ENCODE results near the gene EBF3. TPM values are rescaled to one million over a fixed set of nuclear protein-coding genes. Genes with fewer than 3 reads are reported as not detected.

EBF3 gene
- total and polyA plus RNA-seq, 9 of the 15 experiments (the other 6 are each of a cell fraction or from before 2014, with no cell fraction given): not detected

GRCh38 chr10:129833468-129833950 is 130.6 kb downstream of the EBF3 start:
- Histone ChIP-seq H3K36me3 (ENCODE audit: control insufficient read depth, insufficient read depth, low read length) (no peaks in the 10 kb centered on the region), H3K9me3 (replicated peaks; ENCODE audit: control insufficient read depth, insufficient read depth, low read depth, low read length) (no peaks in the 10 kb centered on the region), H3K27me3 (ENCODE audit: control insufficient read depth in 2 of 2, insufficient read depth in 2 of 2, low read length in 2 of 2) (peaks cover 0 to 15% of the 10 kb centered on the region in 2 experiments; a peak in 1 of 5 replicates), H3K27ac (ENCODE audit: extremely low read depth, low read depth, low read length) (no peak overlapping the region), H3K79me2 (ENCODE audit: control insufficient read depth, insufficient read depth, low read length) (no peaks in the 10 kb centered on the region), H2AFZ (ENCODE audit: low read depth, low read length) (no peak overlapping the region), H3K4me3 (no peak overlapping the region), H3K4me2 (ENCODE audit: insufficient read depth, low read length) (no peak overlapping the region), H3K9me1 (ENCODE audit: control insufficient read depth, insufficient read depth, low read length) (no peaks in the 10 kb centered on the region), H4K20me1 (replicated peaks; ENCODE audit: control insufficient read depth, insufficient read depth, low read length) (no peaks in the 10 kb centered on the region), H3K9ac (ENCODE audit: insufficient read depth in 1 of 2, low read depth in 2 of 2, low read length in 2 of 2) (no peak overlapping the region), H3K4me1 (replicated peaks in 1 of 2; ENCODE audit: control insufficient read depth in 2 of 2, insufficient read depth in 2 of 2, low read length in 2 of 2) (no peaks in the 10 kb centered on the region; a peak in 1 of 5 replicates)
- BruUV-seq (replicated peaks): no TSS peak
- intact Hi-C loops (cut with micrococcal nuclease): no loop called here
- ATAC-seq: no peak
- ChIA-PET POLR2A (no interaction called here), CTCF (ENCODE audit: low intra/inter-chr PET ratio) (no interaction called here)
- in situ Hi-C loops (cut with MboI): no loop called here
- DNase-seq (ENCODE audit: extremely low read depth in 1 of 4, low spot score in 3 of 4): no peak
- FAIRE-seq: no peak
- WGBS (ENCODE audit: insufficient coverage, low coverage, missing lambda C conversion rate): 1% methylated on average over 10 of the region's 12 CpGs
- no peak for TF ChIP-seq ZNF592 (IDR thresholded peaks at IDR 0.05)
- TF ChIP-seq MBD2 (IDR thresholded peaks at IDR 0.05; ENCODE audit: borderline replicate concordance, low read depth): no peak
- TF ChIP-seq SMAD4 (CRISPR knock-in tag; conservative IDR thresholded peaks at IDR 0.05): no peak
- TF ChIP-seq, protein P1, sequence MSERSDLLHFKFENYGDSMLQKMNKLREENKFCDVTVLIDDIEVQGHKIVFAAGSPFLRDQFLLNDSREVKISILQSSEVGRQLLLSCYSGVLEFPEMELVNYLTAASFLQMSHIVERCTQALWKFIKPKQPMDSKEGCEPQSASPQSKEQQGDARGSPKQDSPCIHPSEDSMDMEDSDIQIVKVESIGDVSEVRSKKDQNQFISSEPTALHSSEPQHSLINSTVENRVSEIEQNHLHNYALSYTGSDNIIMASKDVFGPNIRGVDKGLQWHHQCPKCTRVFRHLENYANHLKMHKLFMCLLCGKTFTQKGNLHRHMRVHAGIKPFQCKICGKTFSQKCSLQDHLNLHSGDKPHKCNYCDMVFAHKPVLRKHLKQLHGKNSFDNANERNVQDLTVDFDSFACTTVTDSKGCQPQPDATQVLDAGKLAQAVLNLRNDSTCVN (CRISPR knock-in tag; IDR thresholded peaks at IDR 0.05): no peak
- no peak for TF ChIP-seq HMBOX1 (IDR thresholded peaks at IDR 0.05)
- no peak for TF ChIP-seq ZNF23 (CRISPR knock-in tag; IDR thresholded peaks at IDR 0.05)
- no peak for TF ChIP-seq ZNF79 (CRISPR knock-in tag; IDR thresholded peaks at IDR 0.05; ENCODE audit: low read depth)
